Hematopoietic multipotent progenitor cell treated with erythropoietin and hydrocortisone succinate and interleukin-3 and kit ligand, for 6 days (in vitro differentiated cells): ENCODE data around the gene GCLC.
"Not testable (repeated sequence)": the region's sequence is repeated elsewhere in the genome, so short reads cannot be mapped to it uniquely, and the experiment has no call there.

Experiments
- DNase-seq: peaks from one replicate; pipeline ENCODE4 v3.0.0-alpha.2; 2015

GCLC gene

DNA sequence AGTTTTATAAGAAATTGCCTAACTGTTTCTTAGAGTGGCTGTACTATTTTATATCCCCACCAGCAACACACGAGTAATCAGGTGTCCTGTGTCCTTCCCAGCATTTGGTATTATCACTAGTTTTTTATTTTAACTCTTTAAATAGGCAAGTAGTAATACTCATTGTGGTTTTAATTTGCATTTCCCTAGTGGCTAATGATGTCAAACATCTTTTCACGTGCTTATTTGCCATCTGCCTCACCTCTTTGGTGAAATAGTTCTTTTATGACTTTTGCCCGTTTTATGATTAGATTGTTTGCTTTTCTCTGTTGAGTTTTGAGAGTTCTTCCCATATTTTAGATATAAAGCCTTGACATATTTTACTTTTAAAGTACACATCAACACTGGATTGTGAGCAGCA, 57.8 kb downstream of the GCLC start:
- DNase-seq = no peak

DNA sequence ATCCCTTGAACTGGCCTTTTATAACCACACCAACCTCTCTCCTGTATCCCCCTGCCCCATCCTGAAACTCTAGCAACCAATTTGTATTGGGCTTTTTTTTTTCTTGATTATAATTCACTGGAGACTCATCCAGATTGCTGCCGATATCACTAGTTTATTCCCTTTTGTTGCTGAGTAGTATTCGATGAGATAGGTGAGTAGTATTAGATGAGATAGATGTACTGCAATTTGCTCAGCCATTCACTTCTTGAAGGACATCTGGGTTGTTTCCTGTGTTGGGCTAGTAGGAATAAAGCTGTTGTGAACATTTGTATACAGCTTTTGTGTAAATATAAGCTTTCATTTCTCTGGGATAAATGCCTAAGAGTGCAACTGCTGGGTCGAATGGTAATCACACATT, 58.2 kb downstream of the GCLC start:
- DNase-seq = no peak

DNA sequence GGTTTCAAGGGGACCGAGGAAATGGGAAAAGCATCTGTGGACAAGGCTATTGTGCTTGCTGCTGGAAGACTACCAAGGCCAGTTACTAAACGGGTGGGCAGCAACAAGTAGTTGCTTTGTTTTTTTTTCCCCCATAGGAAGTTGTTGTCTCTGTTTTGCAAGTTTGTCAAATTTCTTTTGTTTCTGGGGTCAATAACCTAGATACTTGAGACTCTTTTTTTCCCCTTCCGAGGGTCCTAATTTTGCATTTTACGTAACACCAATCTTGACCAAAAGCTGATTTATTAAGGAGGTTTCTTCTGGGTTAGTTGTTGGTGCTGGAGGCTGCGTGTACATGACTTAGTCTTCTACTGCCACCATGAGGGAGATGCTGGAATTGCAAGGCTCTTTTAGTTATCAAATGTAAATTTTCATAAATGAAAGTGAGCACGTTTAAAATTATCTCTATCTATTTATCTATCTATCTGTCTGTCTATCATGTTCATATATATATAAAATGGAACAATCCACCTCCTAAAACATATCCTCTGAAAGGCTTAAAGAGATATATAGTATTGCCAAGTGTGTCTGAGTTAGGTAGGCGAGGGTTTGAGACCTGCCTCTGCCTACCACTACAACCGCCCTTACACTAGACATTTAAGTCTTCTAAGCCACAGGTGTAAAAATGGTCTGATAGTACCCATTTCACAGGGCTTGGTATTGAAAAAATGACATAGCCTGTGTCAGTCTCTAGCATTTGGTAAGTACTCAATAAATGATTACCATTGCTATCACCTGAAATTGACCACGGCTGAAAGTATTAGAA, 60.2 kb downstream of the GCLC start:
- peak; percentile 92 for DNase-seq

DNA sequence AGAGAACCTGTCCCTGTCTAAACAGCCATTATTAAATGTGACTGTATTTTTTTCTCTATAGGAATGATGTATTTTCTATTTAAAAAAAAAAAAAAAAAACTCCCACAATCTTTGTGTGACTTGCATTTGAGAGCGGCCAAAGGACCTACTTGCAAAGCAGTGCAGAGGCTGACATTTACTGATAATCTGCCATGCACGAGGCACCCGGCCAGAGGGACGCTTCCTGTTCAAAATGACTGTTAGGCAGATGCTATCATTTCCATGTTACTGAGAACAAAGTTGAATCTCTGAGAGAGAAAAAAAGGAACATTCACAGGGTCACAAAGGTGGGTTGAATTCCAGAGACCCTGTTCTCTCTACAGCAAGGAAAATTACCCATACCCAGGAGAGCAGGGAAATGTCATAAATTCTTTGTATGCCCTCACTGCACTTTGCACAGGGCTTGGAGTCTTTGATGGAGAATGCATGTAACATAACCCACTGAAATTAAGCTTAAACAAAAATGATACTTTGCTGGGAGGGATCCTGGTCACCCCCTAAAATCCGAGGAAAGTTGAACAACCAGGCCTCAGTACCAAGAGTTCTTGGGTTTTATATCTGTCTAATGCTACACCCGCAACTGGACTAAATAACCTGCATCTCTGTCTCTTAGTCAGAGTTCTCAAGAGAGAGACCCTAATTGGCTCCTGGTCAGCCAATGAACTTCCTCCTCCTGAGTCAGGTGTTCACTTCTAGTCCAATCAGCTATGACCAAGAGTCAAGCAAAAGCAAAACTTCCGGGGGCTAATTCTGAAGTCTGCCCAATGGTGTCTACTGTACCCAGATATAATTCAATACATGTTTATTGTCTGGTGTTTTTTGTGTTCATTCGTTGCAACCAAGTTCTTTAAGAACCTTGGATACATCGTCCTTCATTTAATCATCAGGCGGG, 61.2 kb downstream of the GCLC start:
- peak; percentile 96 for DNase-seq

DNA sequence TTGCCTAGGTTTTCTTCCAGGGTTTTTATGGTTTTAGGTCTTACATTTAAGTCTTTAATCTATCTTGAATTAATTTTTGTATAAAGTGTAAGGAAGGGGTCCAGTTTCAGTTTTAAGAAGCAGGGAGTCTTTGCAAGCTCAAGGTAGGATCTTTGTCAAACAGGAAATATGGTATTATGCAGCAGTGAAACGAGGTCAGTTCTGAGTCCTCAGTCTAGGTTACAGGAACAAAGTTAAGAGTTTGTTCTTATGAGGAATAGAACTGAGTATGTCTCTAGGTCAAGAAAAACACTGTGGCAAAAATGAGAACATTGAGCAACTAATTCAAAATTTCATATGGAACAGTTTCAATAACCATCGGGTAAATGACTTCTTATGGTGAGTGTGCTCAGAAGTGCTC, 63.6 kb downstream of the GCLC start:
- no peak for DNase-seq

DNA sequence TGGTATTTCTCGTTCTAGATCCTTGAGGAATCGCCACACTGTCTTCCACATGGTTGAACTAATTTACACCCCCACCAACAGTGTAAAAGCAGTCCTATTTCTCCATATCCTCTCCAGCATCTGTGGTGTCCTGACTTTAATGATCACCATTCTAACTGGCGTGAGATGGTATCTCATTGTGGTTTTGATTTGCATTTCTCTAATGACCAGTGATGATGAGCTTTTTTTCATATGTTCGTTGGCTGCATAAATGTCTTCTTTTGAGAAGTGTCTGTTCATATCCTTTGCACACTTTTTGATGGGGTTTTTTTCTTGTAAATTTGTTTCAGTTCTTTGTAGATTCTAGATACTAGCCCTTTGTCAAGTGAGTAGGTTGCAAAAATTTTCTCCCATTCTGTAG, 64.1 kb downstream of the GCLC start:
- not testable (repeated sequence) for DNase-seq

DNA sequence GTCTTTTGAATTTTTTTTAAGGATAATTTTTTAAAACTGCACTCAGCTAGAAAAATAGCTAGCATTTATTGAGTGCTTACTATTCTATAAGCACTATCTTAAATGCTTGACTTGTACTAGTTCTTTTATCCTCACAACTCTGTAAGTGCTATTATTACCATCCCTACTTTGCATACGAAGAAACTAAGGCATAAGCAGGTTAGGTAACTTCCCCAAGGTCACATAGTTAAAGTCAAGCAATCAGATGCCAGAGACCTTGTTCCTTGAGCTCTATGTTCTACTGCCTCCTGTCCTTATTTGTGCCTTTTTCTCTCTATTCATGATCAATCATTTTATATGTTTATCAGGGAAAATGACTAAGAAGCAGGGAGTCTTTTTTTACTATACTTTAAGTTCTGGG, 65.0 kb downstream of the GCLC start:
- no peak for DNase-seq

DNA sequence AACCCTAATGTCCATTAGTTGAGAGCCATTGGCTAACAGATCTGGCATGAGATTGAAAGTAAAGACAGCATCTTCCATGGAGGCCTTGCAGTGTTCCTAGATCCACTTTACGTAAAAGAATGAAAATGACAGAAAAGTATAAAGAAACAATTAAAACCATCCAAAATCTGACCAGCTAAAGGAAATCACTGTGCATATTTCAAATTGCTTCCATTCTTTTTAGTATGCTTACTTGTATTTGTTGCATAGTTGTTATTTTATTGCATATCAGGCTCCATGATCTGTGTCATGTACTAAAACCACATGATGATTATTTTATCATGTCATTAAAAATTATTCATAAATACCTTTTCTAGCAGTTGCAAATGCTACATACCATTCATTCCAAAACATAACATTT, 67.9 kb downstream of the GCLC start:
- DNase-seq = no peak

DNA sequence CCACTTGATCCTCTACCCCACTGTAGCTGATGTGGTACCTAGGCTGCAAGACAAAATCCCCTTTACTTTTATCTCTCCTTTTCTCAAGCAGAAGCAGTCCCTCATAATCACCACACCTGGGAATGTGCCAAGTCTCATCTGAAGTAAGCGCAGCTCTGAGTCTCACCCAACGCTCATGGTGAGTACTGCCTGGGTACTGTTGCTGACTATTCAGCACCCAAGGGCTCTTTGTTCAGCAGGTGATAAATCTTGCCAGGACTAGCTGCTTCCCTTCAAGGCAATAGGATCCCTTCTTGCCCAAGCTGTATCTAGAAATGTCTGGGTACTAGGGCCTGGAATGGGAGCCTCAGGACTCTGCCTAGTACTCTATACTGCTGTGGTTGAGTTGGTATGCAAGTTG, 70.9 kb downstream of the GCLC start:
- DNase-seq = peak; percentile 31

DNA sequence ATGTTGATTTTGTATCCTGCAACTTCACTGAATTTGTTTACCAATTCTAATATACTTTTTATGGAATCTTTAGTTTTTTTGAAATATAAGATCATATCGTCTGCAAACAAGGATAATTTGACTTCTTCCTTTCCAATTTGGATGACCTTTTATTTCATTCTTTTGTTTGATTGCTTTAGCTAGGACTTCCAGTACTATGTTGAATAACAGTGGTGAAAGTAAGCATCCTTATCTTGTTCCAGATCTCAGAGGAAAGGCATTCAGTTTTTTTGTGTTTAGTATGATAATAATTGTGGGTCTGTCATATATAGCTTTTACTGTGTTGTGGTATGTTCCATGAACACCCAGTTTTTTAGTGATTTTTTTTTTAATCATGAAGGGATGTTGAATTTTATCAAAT, 75.7 kb downstream of the GCLC start:
- DNase-seq = no peak

DNA sequence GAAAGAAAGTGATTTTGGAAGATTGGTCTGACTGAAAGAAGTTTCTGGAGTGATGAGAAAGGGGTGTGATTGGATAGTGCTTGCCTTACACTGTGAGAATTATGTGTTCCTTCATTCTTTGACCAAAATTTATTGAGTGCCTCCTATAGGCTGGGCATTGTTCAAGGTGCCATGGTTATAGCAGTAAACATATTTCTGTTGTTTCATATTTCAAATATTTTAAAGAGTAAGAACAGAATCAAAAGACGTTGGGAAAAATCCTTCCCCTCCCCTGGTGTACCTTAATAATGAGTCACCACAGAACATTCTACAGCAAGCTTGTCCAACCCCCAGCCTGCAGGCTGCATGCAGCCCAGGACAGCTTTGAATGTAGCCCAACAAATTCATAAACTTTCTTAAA, 78.6 kb downstream of the GCLC start:
- no peak for DNase-seq

DNA sequence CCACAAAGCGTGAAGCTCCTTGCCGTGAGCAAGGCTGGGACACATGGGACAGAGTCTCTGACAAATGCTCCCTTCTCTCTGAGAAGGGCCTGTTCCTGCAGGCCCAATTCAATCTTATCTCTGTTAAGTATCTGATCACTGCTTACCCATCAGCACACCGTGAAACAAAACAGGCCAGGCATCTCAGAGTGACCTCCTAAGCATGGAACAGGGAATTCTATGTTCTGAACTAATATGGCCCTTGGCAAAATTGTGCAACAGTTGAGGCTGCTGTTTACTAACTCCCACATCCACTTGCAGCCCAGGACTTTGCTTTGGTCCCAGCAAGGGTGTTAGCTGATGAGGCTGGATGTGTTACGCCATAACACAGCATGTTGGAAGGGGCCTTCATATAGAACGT, 79.2 kb downstream of the GCLC start:
- no peak for DNase-seq

DNA sequence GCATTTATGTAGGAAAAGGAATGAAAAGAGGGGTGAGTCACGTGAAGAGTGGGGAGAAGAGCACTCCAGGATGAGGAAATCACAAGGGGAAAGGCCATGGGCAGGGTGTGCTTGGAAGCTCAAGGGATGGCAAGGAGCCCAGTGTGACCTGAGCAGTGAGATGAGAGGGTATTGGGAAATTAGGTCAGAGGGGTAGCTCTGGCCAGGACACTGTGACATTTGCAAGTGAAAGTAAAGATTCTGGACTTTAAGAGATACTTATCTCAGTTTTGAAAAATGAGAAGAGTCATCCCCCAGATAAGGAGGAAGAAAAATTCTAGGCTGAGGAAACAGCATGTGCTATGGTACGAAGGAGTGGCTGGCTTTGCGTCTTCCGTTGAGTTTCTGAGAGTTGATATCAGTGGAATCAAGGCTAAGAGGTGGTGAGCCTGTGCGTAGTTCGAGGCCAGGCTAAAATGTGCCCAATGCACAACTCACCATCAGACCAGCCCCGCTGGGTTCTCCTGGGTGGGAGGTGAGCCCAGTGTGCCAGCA, 79.9 kb downstream of the GCLC start:
- DNase-seq = peak; percentile 59

DNA sequence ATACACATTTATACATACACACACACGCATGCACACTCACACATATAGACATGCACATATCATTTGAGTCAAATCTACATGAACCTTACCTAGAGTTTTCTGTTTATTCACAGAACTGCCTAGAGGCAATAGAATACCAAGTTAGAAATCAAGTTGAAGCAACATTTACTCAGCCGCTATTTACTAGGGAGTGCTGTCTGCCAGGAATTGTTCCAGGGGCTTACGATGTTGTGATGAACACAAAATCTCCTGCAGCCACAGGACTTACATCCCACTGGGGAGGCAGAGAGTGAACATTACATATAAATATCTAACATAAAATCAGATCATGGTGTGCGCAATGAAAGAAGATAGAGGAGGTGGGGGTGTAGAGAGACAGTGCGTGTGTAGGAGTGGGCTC, 80.4 kb downstream of the GCLC start:
- no peak for DNase-seq

DNA sequence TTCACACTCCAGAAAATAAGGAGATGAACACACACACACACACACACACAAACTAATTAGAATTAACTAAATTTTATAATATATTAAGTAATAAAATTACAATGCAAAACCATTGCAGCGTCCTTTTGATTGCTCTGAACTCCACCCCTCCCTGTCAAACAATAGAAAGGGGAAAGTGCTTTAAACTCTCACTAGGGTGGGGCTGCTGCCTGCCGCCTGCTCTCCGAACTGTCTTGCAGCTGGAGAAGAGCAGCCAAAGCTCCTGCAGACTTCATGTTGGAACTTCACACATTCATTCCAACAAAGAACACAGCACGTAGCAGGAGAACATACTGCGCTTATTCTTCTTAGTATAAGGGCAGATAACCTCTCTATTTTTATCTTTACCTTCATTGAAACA, 83.2 kb downstream of the GCLC start:
- DNase-seq = no peak

DNA sequence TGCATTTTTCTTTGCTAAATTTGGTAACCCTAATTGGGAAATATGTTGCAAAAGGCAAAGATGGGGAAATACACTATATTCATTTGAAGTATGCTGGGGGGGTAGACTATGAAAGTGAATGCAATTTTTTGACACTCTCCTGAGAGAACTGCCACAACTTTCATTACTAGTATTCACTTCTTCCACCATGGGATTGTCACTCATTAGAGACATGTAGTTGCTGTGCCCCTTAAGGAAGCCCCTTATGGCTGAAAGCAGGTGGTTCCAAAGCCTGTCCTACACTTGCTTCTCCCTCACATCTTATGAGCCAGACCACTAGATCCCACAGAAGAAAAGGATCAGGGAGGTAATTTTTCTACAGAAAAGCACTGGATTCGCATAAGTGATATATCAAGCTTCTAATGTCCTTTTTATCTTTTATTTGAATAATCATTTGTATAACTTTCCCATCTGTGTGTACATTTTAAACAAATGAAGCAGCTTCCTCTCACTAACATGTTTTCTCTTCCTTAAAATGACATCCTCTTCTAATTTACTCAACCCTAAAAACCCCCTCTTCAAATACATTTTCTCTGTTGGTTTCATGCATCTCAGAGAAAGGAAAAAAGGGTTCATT, 83.8 kb downstream of the GCLC start:
- peak; percentile 40 for DNase-seq

DNA sequence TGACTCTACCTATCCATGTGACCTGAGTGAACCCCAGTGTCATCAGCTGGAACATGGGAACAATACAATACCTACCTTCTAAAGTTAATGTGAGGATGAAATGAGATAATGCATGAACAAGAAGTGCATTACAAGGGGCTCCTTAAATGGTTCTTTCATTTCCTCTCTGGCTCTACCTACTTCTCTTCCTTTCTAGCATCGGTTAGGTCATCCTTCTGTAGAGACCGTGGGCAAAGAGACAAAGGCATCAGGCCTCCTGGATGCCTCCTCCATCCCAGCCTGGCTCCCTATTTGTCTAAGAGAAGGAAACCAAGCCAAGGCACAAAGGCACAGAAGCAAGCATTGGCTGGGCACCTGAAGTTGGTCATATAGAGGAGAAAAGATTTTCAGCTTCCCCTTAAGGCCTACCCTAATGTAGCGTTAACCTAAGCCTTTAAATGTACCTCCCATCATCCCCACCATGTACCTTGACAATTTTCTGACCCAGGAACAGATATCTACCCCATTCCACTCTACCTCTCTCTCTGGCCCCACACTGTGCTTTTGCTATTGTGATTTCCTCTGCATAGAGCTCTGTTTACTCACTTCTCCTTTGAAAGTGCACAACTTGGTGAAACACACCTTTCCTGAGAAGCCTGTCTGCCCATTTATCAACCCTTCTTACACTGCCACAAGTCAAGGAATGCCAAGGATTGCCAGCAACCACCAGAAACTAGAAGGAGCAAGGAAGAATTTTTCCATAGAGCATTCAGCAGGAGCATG, 86.6 kb downstream of the GCLC start:
- DNase-seq = no peak

DNA sequence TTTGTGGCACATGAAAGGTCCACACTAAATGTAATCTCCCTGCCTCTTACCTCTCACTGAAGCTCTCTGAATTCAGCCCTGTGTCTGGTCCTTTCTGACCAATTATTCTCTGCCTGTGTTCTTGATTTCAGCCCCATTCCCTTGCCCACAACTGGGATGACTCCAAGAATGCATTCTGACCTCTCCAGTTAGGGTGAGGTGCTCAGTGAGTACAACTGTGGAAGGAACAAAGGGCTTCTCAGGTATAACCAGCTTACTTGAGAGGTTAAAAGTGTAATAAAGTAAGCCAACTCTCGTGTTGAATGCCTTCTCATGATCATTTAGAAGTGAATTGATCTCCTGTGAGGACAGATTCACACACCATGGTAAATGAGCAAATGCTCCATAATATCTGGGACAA, 88.1 kb downstream of the GCLC start:
- DNase-seq = no peak

DNA sequence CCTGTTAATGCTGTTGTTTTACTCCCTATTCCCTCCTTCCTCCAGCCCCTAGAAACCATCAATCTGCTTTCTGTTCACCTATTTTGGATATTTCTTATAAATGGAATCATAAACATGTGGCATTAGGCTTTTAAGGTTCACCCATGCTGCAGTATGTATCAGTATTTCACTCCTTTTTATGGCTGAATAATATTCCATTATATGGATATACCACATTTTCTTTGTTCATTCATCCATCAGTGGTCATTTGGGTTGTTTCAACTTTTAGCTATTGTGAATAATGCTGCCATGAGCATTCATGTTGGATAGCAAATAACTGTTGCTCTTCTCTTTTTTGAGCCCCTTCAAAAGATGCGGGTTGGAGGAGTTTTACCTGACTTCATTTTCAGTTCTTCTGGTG, 89.2 kb downstream of the GCLC start:
- no peak for DNase-seq

DNA sequence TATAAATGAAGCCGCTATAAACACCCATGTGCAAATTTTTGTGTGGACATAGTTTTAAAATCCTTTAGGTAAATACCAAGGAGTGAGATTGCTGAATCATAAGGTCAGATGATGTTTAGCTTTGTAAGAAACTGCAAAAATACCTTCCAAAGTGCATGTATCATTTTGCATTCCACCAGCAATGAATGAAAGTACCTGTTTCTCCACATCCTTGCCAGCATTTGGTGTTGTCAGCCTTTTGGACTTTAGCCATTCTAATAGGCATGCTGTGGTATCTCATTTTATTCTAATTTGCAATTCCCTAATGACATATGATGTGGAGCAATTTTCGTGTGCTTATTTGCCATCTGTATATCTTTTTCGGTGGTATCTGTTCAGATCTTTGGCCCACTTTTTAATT, 93.7 kb downstream of the GCLC start:
- DNase-seq = no peak

DNA sequence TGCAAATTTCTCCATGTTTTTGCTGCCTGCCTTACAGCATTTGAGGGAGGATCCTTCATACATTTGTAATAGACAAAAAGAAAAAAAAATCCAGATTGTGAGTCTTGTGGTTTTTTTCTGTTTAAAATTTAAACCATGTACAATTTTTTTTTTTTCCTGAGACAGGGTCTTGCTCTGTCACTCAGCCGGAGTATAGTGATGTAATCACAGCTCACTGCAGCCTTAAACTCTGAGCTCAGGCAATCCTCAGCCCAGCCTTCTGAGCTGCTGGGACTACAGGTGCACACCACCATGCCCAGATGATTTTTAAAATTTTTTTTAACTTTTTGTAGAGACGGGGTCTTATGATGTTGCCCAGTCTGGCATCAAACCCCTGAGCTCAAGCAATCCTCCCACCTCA, 97.0 kb downstream of the GCLC start:
- no peak for DNase-seq
